SK-N-SH (cell line): Measurements from ENCODE around the gene HOMER2.

Experiments
- EP300 ChIP-seq, 2 experiments: IDR thresholded peaks; 2 replicates each; pipeline versions ENCODE4 v1.4.0 to v1.6.1; 2012; ENCODE audit warnings: borderline replicate concordance in 1 of 2, low read depth in 1 of 2, low read length in 1 of 2
- EZH2phosphoT487 ChIP-seq: fragments of 200-600 bp; sonication (generic); IDR thresholded peaks from 2 replicates; pipeline ENCODE4 v1.6.1; 2017; ENCODE audit warnings: low read depth, mixed run types, mild to moderate bottlenecking, antibody characterized with exemption, moderate library complexity, borderline replicate concordance
- NFIC ChIP-seq: IDR thresholded peaks from 2 replicates; pipeline ENCODE4 v1.4.0; 2012; ENCODE audit warnings: borderline replicate concordance
- TAF1 ChIP-seq: IDR thresholded peaks from 2 replicates; pipeline ENCODE4 v1.6.1; 2012; ENCODE audit warnings: low read depth, mild to moderate bottlenecking, low read length, moderate library complexity, borderline replicate concordance
- TF ChIP-seq, protein P1 (sequence below): fragments of 200-600 bp; sonication (generic); IDR thresholded peaks from 2 replicates; pipeline ENCODE4 v1.6.1; 2017; ENCODE audit warnings: antibody characterized with exemption, mild to moderate bottlenecking, moderate library complexity

DNA sequence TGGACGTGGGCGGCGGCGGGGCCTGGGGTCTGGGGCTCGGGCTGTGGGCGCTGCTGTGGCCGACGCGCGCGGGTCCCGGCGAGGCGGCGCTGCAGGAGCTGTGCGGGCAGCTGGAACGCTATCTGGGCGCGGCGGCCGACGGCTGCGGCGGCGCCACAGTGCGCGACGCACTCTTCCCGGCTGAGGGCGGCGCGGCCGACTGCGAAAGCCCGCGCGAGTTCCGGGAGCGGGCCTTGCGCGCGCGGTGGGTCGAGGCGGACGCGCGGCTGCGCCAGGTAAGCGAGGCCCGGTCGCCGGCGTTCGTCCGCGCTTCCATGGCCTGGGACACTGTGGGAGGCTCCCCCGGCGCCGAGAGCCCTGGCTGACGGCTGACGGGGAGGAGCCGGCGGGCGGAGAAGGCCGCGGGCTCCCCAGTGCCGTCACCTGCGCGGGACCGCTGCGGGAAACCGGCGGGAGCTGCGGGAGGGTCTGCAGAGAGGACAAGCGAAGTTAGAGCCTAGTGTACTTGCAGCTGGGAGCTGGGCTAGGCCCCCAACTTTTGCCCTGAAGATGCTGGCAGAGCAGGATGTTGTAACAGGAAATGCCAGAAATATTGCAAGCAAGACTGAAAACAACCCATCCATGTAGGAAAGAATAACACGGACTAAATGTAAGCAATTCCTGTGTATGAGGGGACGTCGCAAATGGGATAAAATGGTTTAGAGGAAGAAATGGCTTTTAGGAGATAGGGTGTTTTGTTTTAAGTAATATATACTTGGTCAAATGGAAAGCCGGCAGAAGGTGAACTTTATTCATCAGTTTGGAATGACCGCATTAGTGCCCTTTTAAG, 142.2 kb downstream of the HOMER2 start:
- no peak for TF ChIP-seq TAF1
- no peak for TF ChIP-seq EZH2phosphoT487
- no peak for TF ChIP-seq NFIC
- TF ChIP-seq, protein P1, sequence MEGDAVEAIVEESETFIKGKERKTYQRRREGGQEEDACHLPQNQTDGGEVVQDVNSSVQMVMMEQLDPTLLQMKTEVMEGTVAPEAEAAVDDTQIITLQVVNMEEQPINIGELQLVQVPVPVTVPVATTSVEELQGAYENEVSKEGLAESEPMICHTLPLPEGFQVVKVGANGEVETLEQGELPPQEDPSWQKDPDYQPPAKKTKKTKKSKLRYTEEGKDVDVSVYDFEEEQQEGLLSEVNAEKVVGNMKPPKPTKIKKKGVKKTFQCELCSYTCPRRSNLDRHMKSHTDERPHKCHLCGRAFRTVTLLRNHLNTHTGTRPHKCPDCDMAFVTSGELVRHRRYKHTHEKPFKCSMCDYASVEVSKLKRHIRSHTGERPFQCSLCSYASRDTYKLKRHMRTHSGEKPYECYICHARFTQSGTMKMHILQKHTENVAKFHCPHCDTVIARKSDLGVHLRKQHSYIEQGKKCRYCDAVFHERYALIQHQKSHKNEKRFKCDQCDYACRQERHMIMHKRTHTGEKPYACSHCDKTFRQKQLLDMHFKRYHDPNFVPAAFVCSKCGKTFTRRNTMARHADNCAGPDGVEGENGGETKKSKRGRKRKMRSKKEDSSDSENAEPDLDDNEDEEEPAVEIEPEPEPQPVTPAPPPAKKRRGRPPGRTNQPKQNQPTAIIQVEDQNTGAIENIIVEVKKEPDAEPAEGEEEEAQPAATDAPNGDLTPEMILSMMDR, result no peak
- no peak for TF ChIP-seq EP300 (IDR thresholded peaks at IDR 0.05; ENCODE audit: borderline replicate concordance in 1 of 2, low read depth in 1 of 2, low read length in 1 of 2)
